ENCODE measurements around the gene GAB2.

The GAB2 gene

DNA sequence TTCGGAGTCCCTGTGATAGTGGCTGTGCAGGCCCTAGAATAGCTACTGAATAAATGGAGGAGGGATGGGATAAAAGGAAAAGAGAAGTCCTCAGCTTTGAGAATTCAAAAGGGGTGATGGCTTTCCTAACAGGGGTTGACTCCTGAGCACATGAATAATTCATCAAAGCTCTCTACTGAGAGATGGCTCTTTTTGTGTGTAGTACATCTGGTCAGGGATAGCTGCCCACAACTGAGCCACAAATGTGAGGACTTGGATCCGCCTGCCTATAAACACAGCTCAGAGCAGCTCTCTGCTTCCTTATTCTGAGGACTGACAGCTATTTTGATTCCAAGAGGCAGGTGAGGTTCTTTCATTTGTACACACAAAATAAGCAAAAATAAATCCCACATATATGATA is 146.6 kb downstream of the GAB2 start:
- Histone ChIP-seq H2AFZ (ENCODE audit: low read length) (no peak overlapping the region), H3K9me2 (ENCODE audit: low read depth, low read length) (no peaks in the 10 kb centered on the region), H3K9ac (ENCODE audit: low read length) (no peak overlapping the region), H3K9me3 (ENCODE audit: low read length) (peaks cover 3% of the 10 kb centered on the region; the same call in 1 of the 2 replicates), H3K4me2 (ENCODE audit: low read length) (no peak overlapping the region), H3K36me3 (ENCODE audit: insufficient read depth, low read length) (no peaks in the 10 kb centered on the region), H3K27me3 (ENCODE audit: insufficient read depth, low read length) (no peaks in the 10 kb centered on the region), H3K79me2 (ENCODE audit: insufficient read depth, low read length) (no peaks in the 10 kb centered on the region), H3K27ac (ENCODE audit: low read depth, low read length, poor library complexity, severe bottlenecking) (no peak overlapping the region), H4K20me1 (ENCODE audit: insufficient read depth, low read length) (no peaks in the 10 kb centered on the region), H3K4me3 (ENCODE audit: low read depth, low read length, poor library complexity, severe bottlenecking) (no peak overlapping the region), H3F3A (ENCODE audit: insufficient read depth, low read length) (no peaks in the 10 kb centered on the region), H3K4me1 (ENCODE audit: insufficient read depth, low read length, severe bottlenecking) (no peaks in the 10 kb centered on the region)
- TF ChIP-seq, protein P1, sequence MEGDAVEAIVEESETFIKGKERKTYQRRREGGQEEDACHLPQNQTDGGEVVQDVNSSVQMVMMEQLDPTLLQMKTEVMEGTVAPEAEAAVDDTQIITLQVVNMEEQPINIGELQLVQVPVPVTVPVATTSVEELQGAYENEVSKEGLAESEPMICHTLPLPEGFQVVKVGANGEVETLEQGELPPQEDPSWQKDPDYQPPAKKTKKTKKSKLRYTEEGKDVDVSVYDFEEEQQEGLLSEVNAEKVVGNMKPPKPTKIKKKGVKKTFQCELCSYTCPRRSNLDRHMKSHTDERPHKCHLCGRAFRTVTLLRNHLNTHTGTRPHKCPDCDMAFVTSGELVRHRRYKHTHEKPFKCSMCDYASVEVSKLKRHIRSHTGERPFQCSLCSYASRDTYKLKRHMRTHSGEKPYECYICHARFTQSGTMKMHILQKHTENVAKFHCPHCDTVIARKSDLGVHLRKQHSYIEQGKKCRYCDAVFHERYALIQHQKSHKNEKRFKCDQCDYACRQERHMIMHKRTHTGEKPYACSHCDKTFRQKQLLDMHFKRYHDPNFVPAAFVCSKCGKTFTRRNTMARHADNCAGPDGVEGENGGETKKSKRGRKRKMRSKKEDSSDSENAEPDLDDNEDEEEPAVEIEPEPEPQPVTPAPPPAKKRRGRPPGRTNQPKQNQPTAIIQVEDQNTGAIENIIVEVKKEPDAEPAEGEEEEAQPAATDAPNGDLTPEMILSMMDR (IDR thresholded peaks at IDR 0.05; ENCODE audit: low read length) = no peak
- no peak for TF ChIP-seq EZH2 (IDR thresholded peaks at IDR 0.05; ENCODE audit: borderline replicate concordance, low read length)

DNA sequence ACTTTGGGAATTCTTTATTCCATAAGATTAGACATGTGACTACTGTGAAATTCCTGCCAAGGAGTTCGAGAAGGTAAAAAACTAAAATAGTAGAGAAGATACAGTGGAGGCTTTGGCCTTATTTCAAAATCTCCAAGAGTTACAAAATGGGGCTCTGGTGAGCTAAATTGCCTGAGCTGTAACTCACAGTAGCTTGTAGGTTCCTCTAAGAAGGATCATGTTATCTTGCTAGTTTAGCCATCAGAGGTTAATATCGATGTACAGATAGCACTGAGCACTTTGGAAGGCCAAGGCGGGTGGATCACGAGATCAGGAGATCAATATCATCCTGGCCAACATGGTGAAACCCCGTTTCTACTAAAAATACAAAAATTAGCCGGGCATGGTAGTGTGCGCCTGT is 147.8 kb downstream of the GAB2 start:
- H3K9me3 ChIP-seq (ENCODE audit: low read length) = peaks cover 3% of the 10 kb centered on the region; the same call in 1 of the 2 replicates
- H3K27ac ChIP-seq (ENCODE audit: low read depth, low read length, poor library complexity, severe bottlenecking) = no peak overlapping the region
- no peaks in the 10 kb centered on the region for H4K20me1 ChIP-seq (ENCODE audit: insufficient read depth, low read length)
- no peak overlapping the region for H3K4me2 ChIP-seq (ENCODE audit: low read length)
- H3K36me3 ChIP-seq (ENCODE audit: insufficient read depth, low read length) = no peaks in the 10 kb centered on the region
- H3K4me3 ChIP-seq (ENCODE audit: low read depth, low read length, poor library complexity, severe bottlenecking) = no peak overlapping the region
- no peaks in the 10 kb centered on the region for H3K79me2 ChIP-seq (ENCODE audit: insufficient read depth, low read length)
- H3K9me2 ChIP-seq (ENCODE audit: low read depth, low read length) = no peaks in the 10 kb centered on the region
- no peak overlapping the region for H2AFZ ChIP-seq (ENCODE audit: low read length)
- H3K4me1 ChIP-seq (ENCODE audit: insufficient read depth, low read length, severe bottlenecking) = no peaks in the 10 kb centered on the region
- H3K9ac ChIP-seq (ENCODE audit: low read length) = no peak overlapping the region
- no peak for TF ChIP-seq EZH2 (IDR thresholded peaks at IDR 0.05; ENCODE audit: borderline replicate concordance, low read length)
- H3F3A ChIP-seq (ENCODE audit: insufficient read depth, low read length) = no peaks in the 10 kb centered on the region
- H3K27me3 ChIP-seq (ENCODE audit: insufficient read depth, low read length) = no peaks in the 10 kb centered on the region

DNA sequence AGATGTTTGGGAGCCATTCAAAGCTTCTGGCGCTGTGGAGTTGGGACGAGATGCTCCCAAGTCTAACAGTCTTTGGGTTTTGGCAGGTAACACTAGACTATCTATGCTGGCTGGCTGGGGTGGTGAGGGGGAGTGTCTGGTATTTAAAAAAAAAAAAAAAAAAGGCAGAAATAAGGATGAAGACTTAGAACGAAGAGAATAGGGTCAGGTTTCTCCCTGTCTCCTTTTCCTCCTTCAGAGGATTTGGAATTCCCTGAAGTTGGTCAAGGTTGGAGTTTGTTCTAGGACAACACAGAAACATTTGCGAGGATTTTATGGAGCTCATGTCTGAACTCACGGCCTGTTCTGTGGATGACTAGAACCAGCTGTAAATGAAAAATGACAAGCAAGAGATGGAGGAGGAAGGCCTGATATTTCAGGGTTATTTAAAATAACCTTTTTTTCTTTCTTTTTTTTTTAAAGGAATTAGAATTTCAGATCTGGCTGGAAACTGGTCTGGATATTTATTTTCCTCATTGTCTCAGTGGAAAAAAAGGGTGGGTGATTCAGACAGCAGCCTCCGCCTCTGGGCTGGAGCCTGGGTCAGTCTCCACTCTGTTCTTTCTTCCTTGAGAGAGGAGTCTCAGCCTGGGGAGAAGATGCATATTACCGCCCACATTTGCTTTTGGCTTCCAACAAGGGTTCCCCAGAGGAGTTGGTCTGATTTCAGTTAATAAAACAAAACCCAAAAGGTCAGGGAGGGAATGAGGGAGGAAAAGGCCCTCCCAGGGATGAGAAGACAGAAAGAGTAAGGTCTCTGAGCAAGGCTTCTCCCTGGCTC is 148.8 kb downstream of the GAB2 start:
- Histone ChIP-seq H3F3A (ENCODE audit: insufficient read depth, low read length) (no peaks in the 10 kb centered on the region), H3K9ac (ENCODE audit: low read length) (no peak overlapping the region), H3K79me2 (ENCODE audit: insufficient read depth, low read length) (no peaks in the 10 kb centered on the region), H2AFZ (ENCODE audit: low read length) (no peak overlapping the region), H3K27ac (ENCODE audit: low read depth, low read length, poor library complexity, severe bottlenecking) (no peak overlapping the region), H3K9me3 (ENCODE audit: low read length) (no peaks in the 10 kb centered on the region), H4K20me1 (ENCODE audit: insufficient read depth, low read length) (no peaks in the 10 kb centered on the region), H3K36me3 (ENCODE audit: insufficient read depth, low read length) (no peaks in the 10 kb centered on the region), H3K4me3 (ENCODE audit: low read depth, low read length, poor library complexity, severe bottlenecking) (no peak overlapping the region), H3K4me2 (ENCODE audit: low read length) (no peak overlapping the region), H3K4me1 (ENCODE audit: insufficient read depth, low read length, severe bottlenecking) (no peaks in the 10 kb centered on the region), H3K9me2 (ENCODE audit: low read depth, low read length) (no peaks in the 10 kb centered on the region), H3K27me3 (ENCODE audit: insufficient read depth, low read length) (no peaks in the 10 kb centered on the region)
- TF ChIP-seq, protein P1 (IDR thresholded peaks at IDR 0.05; ENCODE audit: low read length) = no peak
- no peak for TF ChIP-seq EZH2 (IDR thresholded peaks at IDR 0.05; ENCODE audit: borderline replicate concordance, low read length)

DNA sequence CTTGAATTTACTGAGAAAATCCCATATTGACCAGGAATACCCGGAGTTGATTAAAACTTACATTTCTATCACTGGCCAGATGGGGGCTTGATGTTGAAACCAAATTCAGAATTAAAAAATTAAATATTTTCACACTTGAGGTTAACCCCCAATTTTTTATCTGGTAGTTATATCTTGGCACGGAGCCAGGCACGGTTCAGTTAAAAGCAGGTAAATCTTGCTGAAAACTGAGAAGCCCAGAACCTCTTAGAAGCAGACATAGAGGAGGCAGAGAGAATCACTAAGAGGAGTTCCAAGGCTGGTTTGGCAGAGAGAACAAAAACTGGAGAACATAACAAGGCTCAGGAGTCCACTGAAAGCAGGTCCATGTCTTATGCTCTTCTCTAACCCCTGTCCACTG is 151.2 kb downstream of the GAB2 start:
- Histone ChIP-seq H3K4me2 (ENCODE audit: low read length) (no peak overlapping the region), H3K27ac (ENCODE audit: low read depth, low read length, poor library complexity, severe bottlenecking) (no peak overlapping the region), H3K27me3 (ENCODE audit: insufficient read depth, low read length) (no peaks in the 10 kb centered on the region), H3F3A (ENCODE audit: insufficient read depth, low read length) (no peaks in the 10 kb centered on the region), H3K36me3 (ENCODE audit: insufficient read depth, low read length) (no peaks in the 10 kb centered on the region), H3K4me1 (ENCODE audit: insufficient read depth, low read length, severe bottlenecking) (no peaks in the 10 kb centered on the region), H3K4me3 (ENCODE audit: low read depth, low read length, poor library complexity, severe bottlenecking) (no peak overlapping the region), H4K20me1 (ENCODE audit: insufficient read depth, low read length) (no peaks in the 10 kb centered on the region), H3K79me2 (ENCODE audit: insufficient read depth, low read length) (no peaks in the 10 kb centered on the region), H2AFZ (ENCODE audit: low read length) (no peak overlapping the region), H3K9me3 (ENCODE audit: low read length) (no peaks in the 10 kb centered on the region), H3K9ac (ENCODE audit: low read length) (no peak overlapping the region), H3K9me2 (ENCODE audit: low read depth, low read length) (no peaks in the 10 kb centered on the region)
- TF ChIP-seq EZH2 (IDR thresholded peaks at IDR 0.05; ENCODE audit: borderline replicate concordance, low read length) = no peak
- TF ChIP-seq, protein P1 (IDR thresholded peaks at IDR 0.05; ENCODE audit: low read length) = no peak
